Measurements from ENCODE around the gene ALK.

DNA sequence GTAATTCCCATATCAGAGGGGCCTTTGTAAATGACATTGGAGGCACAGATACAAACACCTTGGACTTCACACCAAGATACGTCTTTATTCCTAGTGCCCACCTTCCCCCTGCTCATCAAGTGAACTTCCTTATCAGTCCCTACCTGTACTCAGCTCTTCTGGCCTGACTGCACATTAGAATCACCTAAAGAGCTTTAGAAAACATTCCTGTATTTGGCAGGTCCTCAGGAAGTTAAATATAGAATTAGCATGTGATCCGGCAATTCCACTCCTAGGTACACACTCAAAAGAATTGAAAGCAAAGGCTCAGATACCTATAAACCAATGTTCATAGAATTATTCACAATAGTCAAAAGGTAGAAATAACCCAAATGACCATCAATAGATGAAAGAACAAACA lies 46.6 kb downstream of the ALK start:
- TF ChIP-seq, protein P1, sequence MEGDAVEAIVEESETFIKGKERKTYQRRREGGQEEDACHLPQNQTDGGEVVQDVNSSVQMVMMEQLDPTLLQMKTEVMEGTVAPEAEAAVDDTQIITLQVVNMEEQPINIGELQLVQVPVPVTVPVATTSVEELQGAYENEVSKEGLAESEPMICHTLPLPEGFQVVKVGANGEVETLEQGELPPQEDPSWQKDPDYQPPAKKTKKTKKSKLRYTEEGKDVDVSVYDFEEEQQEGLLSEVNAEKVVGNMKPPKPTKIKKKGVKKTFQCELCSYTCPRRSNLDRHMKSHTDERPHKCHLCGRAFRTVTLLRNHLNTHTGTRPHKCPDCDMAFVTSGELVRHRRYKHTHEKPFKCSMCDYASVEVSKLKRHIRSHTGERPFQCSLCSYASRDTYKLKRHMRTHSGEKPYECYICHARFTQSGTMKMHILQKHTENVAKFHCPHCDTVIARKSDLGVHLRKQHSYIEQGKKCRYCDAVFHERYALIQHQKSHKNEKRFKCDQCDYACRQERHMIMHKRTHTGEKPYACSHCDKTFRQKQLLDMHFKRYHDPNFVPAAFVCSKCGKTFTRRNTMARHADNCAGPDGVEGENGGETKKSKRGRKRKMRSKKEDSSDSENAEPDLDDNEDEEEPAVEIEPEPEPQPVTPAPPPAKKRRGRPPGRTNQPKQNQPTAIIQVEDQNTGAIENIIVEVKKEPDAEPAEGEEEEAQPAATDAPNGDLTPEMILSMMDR (IDR thresholded peaks at IDR 0.05), result no peak
- TF ChIP-seq POLR2AphosphoS5 (IDR thresholded peaks at IDR 0.05) (no peak), POLR2A (IDR thresholded peaks at IDR 0.05; ENCODE audit: low read depth) (no peak)

All from esophagus muscularis mucosa (tissue), 3 donors.